HK-2 (cell line): ENCODE data around the gene VPS41.

ENCODE experiments used
- DNase-seq: peaks from one replicate; pipeline ENCODE4 v3.0.0-alpha.2; 2018; ENCODE audit not compliant: unreplicated experiment

Gene VPS41

DNA sequence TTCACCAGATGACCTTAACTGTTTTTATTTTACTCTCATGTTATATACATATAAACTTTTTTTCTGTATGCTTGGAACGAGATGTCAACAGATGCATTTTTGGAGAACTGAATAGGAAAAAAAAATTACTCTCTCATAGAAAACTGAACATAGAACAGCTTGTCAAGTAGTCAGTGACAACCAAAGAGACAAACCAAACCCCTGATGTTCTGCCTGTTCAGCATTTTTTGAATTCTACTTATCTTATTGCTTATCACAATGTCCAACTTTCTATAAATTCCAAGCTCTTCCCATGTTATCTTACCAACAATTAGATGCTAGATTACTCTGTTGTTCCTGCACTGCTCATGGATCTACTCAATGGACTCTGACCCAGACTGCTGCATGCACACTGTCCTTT, 95.2 kb downstream of the VPS41 start:
- no peak for DNase-seq

DNA sequence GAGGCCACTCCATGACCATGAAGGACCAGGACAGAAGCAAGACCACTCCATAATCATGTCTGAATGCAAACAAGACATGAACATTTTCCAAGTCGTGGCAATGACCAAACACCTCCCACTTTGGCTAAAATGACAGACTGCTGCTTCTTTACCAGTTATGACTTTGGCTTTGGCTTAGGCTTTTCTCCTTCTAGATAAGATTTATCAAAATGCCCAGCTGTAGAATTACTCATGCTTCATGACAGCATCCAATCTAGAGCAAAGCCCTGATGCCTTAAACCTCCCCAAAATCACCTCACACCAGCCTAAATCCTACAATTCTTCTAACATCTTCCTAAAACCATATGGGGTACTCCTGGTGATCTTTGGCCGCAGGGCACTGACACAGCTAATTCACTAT, 102.1 kb downstream of the VPS41 start:
- DNase-seq: no peak

DNA sequence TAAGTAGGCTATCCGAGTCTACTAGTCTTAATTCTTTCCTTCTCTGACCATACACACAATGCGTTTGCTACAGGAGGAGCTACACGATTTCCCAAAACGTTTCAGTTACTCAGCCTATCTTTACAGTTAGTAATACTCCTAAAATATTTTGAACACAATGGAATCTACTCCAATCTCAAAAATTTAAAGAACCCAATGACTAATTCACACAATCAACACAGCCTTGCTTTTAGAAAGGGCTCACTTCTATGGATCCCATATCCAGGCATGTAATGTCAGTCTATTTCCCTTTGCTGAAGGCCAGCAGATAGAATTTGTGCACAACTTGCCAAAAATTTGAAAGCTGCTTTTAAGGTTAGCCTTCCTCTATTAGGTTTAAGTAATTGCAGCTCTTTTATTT, 107.2 kb downstream of the VPS41 start:
- DNase-seq: no peak

DNA sequence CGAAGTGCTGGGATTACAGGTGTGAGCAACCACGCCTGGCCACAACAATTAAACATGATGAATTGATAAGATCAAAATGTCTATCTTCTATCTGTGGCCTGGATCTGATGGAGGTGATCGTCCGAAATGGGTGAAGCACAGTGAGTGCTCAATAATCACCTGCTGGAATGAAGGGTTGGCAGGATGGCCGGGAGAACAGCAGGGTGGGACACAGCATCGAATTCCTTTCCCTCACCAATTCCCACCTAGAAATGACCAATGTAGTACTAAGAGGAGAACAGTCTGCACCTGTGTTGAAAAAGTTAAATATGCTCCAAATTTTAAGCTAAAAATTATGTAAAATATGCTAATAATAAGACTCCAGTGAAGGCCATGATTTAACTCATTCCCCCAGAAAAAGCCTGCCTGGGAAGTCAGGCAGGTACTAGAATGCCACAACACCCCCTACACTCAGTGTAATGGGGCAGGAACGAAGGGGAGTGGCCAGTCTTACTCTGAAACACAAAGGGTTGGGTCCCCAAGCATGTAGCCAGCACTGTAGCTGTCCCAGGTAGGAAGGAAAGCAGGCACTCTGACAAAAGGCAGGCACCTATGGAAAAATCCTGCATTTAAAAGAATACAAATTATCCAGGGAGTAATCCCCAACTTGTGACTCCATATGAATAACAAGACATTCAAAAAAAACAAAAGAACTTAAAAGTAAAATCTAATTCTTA, 110.3 kb downstream of the VPS41 start:
- DNase-seq: no peak

DNA sequence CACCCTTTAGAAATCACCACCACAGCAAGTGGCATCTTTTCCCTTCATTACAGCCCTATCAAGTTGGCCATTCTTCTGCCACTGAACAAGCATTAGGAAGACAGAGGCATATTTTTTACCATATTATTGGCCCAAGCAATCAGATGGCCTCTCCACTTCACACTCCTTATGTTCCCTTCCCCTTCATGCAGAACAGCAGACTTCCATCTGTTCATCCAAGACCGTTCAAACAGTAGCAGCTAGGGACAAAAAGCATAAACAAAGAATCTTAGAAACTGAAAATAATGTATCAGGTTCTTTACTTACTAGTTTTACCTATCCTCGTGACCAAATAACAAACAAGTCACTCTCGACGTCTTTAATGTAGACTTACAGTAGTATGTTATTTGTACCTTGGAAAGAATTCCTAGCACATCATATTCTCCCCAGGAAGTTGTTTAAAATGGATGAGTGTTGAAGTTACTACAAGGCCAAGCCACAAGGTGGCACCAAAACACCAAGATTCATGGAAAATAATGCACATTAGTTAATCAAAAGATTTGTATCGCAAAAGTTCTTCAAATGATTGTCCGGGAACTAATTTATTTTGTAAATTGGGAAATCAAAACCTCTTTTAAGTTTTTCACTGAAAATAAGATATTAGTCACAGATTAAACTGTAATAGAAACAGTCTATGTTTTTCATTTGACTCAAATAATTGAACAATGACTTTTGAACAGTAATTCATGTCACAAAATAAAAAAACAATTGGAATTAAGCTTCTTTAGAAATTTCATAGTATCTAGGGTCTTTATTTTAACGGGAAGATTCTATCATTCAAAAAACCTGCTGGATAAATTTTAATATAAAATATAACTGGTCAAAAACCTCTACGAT, 112.1 kb downstream of the VPS41 start:
- peak; percentile 26 for DNase-seq

DNA sequence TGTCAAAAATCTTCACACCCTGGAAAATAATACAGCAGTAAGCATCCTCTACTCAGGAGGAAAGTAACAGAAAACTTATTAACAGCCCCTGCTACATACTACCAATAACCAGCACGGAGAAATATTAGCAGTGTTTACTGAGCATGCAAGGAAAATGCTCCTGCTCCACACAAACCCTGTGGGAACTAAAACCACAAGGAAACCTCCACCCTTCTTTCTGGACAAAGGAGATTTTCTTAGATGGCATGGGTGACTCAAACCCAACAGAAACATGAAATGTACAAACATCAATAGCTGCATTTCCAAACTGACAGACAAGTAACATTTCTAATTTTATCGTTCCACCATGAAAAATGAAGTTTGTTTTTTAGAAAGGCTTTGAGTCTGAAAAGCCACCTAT, 113.4 kb downstream of the VPS41 start:
- no peak for DNase-seq

DNA sequence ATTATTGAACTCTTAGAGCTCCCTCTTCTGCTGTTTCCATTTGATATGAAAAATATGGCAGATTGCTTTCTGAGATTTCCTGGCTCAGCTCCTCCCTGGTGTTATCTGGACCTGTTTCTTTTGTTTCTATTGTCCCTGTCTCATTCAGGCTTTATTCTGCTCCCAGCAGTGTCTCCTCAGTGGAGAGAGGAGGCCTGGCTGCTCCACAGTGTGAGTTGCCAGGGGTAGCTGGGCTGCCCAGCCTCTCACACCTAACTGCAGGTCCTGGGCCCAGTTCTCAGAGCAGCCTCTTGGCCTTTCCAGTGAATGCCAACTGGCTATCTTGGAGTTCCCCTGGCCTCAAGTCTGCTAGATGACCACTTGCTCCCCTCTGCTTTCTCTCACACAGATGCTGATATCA, 127.0 kb downstream of the VPS41 start:
- DNase-seq: no peak

DNA sequence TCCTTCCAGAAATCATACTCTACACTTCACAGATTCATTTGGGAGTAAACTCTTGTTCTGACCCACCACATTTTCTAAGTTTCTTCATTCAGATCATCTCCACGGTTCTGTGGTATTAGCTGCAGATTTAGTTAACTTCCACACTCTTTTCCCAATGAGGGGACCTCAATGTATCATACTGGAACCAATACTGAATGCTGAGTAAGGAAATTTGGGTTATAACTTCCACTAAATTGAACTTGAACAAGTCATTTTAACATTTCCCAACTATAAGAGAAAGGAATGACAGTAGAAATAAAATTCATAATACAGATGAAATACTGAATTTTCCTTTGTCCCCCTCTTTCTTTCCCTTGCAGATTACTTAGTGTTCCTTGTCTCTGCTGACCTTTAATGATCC, 131.4 kb downstream of the VPS41 start:
- no peak for DNase-seq

DNA sequence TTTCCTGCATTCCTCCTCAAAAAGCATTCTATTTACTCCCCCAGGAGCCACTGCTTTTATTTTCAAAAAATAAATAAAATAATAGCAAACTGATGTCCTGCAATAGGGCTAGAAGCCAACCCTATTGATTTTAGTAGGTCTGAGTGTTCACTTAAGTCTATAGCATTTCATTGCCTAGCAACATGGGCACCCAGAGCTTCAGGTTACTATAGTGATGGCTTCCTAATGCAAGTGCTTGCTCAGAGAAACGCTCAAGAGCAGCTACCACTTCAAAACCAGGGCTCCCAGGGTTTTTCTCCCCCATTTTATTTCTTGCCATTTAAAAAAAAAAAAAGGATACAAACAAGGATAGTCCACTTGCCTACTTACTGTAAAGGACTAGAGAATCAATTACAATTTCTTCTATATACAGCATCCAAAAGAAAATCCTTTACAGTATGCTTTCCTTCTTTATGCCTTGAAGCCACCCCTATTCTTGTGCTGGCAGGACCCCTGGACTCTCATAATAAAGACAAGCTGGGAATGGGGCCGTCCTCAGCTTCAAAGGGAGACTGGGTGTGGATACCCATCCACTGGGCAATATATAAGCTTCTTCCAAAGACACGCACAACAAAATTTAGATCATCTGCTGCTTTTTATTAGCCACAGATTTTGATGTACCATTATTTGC, 133.3 kb downstream of the VPS41 start:
- DNase-seq: no peak

DNA sequence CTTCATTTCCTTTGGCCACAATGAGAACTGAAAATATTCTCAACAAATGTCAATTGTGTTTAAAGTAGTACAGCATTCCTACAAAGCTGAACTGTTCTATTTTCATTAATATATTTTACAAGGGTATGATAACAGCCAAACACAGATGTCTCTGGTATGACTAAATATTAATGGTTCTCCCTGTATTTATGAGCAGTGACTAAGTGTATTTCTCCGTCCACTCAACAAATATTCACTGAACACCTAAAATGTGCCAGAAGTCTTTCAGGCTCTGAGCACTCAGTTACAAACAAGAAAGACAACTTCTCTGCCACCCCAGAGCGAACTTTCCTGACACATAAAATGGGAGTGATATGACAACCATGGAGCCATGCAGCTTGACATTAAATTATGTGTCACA, 135.6 kb downstream of the VPS41 start:
- DNase-seq: no peak

DNA sequence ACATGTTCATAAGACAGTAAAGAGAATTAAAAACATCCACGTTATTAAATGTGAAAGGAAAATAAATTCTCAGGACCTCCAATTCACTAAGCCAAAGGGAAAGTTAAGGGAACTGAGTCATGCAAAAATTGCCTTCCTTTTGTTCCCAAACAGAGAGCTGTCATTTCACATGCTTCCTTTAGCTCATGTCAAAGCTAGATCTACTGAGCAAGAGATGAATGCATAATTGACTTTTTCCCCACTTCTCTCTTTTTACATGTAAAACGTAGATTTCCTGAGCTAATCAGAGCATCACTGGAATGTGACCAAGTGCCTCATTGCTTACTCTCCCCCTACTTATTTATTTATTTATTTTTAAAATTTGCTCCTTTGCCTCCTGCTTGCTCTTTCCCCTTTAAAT, 148.8 kb downstream of the VPS41 start:
- no peak for DNase-seq

DNA sequence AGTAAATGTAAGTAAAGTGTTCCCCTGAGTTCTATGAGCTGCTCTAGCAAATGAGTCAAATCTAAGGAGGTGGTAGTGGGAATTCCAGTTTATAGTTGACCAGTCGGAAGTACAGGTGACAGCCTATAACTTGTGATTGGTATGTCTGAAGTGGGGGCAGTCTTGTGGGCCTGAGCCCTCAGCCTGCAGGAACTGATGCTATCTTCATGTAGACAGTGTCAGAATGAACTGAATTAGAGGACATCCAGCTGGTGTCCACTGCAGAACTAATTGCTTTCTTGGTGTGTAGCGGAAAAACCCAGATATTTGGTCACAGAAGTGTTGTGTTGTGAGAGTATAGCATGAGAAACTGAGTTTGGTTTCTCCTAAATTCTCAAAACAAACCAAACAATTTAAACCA, 150.0 kb downstream of the VPS41 start:
- DNase-seq: no peak

DNA sequence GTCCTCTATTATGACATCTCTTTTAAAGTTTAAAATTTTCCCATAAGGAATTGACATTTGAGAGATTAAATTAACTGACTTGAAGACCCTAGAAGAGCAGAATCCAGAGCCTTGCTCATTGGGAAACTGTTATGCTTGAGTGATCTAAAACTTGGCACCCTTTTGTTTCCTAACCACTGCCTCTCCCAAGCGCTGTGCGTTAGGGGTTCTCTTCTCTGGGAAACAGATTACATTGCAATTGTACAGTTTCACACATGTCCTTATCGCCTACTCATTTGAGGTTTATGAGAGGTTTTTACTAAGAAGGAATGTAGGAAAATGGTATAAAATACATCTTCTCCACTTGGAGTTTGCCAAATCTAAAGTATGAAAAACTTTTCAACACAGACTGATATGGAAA, 151.1 kb downstream of the VPS41 start:
- DNase-seq: no peak

DNA sequence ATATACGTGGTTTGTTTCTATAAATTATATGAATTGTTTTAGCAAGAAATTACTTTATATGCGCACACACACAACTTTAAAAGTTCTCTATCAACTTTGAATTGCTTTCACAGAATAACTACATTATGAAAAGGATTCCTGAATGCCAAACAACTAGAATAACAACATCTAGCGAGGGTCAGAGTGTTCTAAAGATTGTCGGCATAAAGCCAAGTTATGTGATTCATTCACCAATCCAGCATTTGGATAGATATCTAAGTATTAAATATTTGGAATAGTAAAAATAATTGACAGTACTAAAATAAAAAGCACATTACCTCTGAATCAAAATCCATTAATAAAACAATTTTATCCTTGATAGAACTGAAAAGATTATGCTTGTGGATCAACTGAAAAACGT, 152.5 kb downstream of the VPS41 start:
- DNase-seq: no peak

DNA sequence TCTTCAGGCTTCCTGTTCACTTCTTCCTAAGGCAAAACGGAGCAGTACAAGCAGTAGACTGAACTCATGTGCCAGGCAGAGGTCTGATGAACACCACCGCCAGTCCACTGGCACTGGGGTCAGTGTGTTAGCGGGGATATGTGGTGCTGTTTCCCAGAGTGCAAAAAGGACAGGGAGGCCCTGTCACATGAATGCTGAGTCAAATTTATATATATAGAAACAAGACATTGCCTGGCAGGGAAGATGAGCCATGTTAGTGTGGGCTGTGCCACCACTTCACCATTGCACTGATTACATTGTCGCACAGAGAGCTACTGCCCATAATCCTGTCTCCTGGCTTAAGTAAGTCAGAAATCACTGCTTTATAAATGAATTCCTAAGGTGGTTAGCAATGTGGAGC, 155.6 kb downstream of the VPS41 start:
- no peak for DNase-seq

DNA sequence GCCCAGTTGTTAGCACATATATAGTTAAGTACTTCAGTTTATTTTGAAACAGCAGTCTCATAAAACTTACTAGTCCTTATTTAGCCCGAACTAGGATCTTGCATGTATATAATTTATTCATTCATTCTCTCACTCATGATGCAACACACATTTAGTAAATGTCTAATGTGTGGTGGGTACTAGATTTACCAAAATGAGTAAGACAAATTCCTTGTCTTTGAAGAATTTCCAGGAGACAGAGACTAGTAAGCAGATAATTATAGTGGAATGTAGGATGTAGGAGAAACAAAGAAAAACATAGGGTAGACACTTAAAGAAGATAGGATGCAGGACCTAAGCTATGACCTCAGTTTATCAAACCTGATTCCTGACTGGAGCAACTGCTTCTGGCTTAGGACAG, 157.6 kb downstream of the VPS41 start:
- DNase-seq: no peak

DNA sequence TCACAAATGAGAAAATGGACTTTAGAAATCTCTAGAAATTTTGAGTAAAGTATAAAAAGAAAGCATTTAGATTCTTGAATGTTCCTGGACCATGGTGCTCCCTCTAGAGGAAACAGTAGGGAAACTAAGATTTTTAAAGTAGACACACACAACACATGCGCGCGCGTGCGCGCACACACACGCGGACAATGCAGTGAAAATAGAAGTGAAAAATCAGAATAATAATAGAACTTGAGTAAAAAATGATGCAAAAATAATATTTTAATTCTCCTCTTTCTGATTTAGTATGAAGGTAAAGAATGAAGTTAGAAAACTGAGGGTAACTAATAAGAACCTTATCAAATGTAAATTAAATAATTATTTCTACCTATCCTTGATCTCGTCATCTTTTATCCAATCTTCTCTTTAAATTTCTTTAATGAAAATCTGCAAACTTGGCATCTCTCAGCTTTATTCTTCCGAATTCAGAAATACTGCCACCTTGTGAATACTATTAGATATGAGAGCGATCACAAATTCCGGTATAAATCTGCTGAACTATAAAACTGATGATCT, 160.9 kb downstream of the VPS41 start:
- no peak for DNase-seq

DNA sequence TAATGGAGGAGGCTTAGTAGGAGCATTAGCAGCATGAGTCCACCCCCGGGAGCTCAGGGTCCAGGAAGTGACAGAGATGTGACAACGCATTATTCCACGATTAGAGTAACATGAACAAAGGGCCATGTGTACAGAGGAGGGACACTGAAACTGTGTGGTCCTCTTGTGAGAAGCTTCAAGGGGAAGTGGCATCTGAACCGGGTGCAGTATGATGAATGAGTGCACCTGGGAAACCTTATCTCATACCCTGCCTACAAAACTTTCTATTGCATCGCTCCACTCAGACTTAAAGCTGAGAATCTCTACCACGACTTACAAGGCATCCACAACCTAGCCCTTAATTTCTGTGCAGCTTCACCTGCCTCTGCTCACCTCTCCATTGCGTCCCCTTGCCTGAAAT, 162.6 kb downstream of the VPS41 start:
- DNase-seq: no peak

DNA sequence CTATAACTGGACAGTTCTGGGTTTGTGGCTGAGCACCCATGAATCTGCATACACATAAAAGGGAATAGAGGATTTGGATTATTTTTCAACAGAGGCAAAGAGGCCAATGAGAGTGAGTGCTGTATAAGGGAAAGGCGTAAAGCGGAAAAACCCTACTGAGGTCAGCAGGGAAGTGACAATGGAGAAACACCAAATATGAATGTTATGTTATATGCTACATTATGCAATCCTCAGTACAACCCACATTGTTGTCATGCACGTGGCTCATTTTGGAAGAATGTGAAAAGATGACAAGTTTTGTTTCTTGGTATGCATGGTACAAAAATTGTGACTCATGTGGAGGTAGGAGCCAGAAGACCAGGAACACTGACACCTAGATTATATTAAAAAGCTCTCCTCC, 164.2 kb downstream of the VPS41 start:
- peak; percentile 14 for DNase-seq

DNA sequence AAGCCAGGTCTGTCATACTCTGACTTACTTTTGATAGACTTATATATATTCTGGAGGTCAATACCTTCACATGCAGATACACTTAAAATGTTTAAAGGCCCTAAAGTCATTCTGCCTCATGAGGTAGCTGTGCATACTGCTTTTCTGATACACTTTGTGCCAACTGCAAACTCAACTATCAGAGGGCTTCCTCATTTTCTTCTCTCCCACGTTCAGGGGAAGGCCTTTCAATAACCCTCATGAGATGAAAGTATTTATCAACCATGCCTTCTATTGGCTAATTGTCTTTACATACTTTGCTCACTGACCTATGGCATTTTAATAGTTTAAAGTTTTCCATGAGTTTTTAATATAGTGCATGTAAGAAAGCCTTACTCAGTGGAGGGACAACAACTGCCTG, 165.1 kb downstream of the VPS41 start:
- no peak for DNase-seq

DNA sequence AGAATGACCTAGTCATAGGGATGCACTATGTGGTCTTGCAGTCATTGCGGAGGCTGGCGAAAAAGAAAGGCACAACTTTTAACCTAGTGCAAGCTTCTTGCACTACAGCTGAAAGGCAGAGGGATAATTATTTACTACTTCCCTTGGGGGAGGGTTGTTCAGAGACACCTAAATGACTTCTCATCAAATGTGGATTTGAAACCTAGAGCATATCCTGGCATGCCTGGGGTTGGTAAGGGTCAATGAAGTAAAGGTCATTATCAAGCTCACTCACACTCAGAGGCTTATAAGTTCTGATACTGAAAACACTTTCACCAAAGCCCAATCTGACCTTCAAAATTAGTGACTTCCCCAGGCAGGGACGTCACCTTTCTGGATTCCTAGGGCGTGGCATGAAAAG, 168.9 kb downstream of the VPS41 start:
- no peak for DNase-seq

DNA sequence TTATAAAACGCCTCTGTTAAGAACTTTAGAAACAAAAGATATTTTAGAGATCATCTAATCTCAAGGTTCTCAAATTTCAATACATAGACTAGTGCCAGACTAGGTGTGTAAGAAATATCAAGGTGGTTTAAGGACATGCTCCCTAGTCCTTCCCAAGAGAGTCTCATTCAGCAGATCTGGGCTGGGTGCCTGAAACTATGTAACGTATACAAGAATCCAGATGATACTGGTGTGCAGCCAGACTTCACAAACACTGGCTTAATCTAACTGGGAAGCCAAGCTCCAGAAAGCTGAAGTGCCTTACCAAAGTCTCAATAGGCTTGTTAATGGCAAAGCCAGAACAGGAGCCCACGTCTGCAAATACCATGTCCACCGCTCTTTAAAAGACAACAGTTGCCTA, 172.9 kb downstream of the VPS41 start:
- DNase-seq: no peak

DNA sequence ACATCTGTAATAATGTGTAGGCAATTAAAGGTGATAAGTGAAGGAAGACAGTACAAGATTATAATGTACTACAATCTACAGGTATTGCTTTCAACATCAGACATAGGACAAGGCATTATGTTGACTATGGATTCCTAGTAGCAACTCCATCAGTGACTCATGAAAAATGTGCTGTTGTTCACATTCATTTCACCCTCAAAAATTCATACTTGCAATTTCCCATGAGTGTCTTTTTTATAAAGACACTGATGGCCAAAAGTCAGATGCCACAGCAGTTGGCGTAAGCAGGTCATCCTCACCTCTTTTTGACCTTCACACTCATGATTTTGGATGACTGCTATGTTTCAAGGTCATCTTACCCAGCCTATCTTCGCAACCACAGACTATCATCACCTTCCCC, 177.8 kb downstream of the VPS41 start:
- no peak for DNase-seq
